Epidermal melanocyte (primary cell): Measurements from ENCODE around the gene ACTR3.
"Not testable (repeated sequence)": the region's sequence is repeated elsewhere in the genome, so short reads cannot be mapped to it uniquely, and the experiment has no call there.

ENCODE experiments used
- DNase-seq: peaks from one replicate; pipeline ENCODE4 v3.0.0; 2011; ENCODE audit warnings: low spot score; ENCODE audit not compliant: insufficient read length

ACTR3 gene

GRCh38 chr2:113905886-113906285 is 16.0 kb downstream of the ACTR3 start:
- DNase-seq, result no peak

GRCh38 chr2:113906647-113907046 is 16.8 kb downstream of the ACTR3 start:
- no peak for DNase-seq

GRCh38 chr2:113907297-113907696 is 17.4 kb downstream of the ACTR3 start:
- DNase-seq, result no peak

GRCh38 chr2:113910110-113910717 is 20.3 kb downstream of the ACTR3 start:
- DNase-seq, result no peak

- DNase-seq, result no peak
These were observed 21.2 kb downstream of the ACTR3 start for GRCh38 chr2:113910967-113911678.

GRCh38 chr2:113915082-113915819 is 25.4 kb downstream of the ACTR3 start:
- DNase-seq, result no peak

- DNase-seq, result no peak
These were observed 28.3 kb downstream of the ACTR3 start for GRCh38 chr2:113918229-113918628.

- DNase-seq, result no peak
These were observed 31.1 kb downstream of the ACTR3 start for GRCh38 chr2:113920996-113921395.

- no peak for DNase-seq
These were observed 32.4 kb downstream of the ACTR3 start for GRCh38 chr2:113922335-113922734.

- DNase-seq, result no peak
These were observed 32.9 kb downstream of the ACTR3 start for GRCh38 chr2:113922784-113923183.

GRCh38 chr2:113925884-113926283 is 36.0 kb downstream of the ACTR3 start:
- DNase-seq, result no peak

GRCh38 chr2:113926314-113926713 is 36.4 kb downstream of the ACTR3 start:
- DNase-seq, result no peak

- DNase-seq, result no peak
These were observed 40.6 kb downstream of the ACTR3 start for GRCh38 chr2:113930448-113930847.

- no peak for DNase-seq
These were observed 47.6 kb downstream of the ACTR3 start for GRCh38 chr2:113937501-113937900.

GRCh38 chr2:113940891-113941290 is 51.0 kb downstream of the ACTR3 start:
- DNase-seq, result no peak

- not testable (repeated sequence) for DNase-seq
These were observed 55.9 kb downstream of the ACTR3 start for GRCh38 chr2:113945784-113946183.

- DNase-seq, result not testable (repeated sequence)
These were observed 61.0 kb downstream of the ACTR3 start for GRCh38 chr2:113950906-113951305.

GRCh38 chr2:113961000-113961399 is 71.1 kb downstream of the ACTR3 start:
- DNase-seq, result no peak

- no peak for DNase-seq
These were observed 73.0 kb downstream of the ACTR3 start for GRCh38 chr2:113962692-113963480.

GRCh38 chr2:113963965-113964364 is 74.1 kb downstream of the ACTR3 start:
- DNase-seq, result no peak

- DNase-seq, result no peak
These were observed 74.5 kb downstream of the ACTR3 start for GRCh38 chr2:113964436-113964835.

- DNase-seq, result no peak
These were observed 75.3 kb downstream of the ACTR3 start for GRCh38 chr2:113965228-113965627.
